NCI-H446 treated with DMSO at 0.1 percent for 48 hours (cell line): ENCODE measurements around the gene ATP10B.
A peak's percentile ranks its signal among the peaks of the same experiment; 100 is the strongest.

Experiments used
- DNase-seq: peaks from one replicate; lab custom pipeline; 2025; lab: John Stamatoyannopoulos, UW

The ATP10B gene

DNA sequence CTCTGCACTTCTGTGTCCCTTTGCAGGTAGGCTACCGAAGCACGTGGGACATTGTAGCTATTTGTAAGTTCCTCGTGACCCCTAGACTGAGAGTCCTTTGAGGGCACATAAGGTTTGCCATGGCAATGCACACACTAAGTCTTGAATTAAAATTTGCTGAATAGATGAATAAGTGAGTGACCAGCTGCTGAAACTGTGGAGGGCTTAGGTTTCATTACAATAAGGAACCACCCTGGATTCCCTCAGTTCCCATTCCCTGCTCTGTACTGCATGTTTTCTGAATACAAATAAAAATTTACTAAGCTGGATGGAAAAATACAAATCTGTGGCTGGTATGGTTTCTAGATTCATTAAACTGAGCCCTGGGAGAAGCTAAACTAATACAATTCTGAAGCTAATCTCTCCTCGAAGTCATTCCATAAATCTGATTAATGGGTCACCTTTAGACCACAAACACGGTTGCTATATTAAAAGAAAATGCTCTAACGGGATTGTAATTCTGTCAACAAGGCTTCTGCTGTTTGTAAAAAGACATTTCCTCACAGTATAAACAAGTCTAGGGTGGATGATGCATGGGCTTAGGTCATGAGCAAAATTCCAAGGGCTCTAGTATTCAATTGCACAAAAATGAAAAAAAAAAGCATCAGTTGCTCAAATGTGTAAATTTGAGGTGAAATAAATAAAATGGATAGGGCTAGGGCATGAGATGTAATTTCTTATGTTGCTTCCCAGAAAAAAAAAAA, 172.3 kb downstream of the ATP10B start:
- no peak for DNase-seq

DNA sequence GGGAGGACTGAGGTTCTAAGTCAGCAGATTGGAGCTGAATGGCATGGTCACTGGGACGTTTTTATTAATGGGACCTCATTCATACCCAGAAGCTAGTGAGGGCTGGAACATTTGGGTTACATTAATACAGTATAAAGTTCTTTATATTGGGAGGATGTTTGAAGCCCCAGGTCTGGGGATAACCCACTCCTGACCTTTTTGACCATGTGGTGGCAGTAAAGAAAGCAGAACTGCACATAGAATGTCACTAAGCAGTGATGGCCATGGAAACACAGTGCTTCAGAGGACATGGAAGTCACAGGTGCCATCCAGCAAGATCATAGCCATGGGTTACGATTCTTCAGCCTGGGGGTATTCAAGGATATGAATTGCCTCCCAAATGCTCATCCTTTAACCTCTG, 176.0 kb downstream of the ATP10B start:
- DNase-seq, result no peak

DNA sequence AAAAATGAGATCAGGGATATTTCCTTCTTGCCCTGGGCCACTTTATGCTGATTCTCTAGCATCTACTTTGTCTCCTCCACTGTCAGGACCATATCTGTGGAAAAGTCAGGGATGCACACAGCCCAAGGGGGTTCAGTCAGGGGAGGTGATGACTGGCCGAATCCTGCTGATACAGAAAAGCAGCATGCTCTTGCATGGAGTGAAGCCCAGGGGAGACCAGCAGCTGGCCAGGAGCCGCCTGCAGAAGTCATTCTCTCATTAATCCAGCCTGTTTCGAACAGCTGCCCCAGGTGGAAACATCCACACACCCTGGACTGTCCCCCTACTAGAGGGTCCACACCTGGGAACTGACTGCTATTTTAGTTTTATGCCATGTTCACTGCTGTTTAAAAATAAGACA, 177.1 kb downstream of the ATP10B start:
- no peak for DNase-seq

DNA sequence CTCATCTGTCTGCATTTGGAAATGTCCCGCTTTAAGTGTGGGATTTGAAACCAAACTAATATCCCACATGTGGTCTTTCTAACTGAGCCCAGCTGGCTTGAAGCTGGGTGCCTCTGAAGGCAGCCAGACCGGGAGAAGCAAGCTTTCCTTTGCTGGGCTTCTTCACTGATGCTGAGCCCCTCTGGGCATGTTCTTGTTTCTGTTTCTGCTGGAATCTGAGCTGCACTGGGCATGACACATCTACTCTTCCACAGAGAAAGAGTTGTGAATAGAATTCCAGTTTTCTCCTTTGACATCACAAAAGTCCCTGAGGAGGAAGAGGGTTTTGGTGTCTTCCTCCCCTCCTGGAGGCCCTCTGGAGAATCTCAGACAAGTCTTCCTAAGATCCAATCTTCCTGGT, 179.5 kb downstream of the ATP10B start:
- no peak for DNase-seq

DNA sequence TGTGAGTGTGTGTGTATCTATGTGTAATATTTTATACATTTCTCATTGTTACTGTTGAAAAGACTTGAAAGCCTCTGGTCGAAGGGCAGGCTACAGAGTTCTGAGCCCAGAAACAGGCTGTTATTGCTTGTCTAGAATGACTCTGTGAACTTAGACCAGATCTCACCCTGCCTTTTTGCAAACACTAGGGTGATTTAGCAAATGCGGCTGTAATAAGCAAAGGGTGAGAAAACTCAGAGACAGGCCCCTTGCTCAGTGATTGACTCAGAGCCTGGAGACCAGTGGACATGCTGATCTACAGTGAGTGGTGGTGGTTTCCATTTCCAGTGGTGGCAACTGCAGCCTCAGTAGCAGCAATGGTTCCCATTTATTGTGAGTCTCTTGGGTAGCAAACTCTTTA, 183.7 kb downstream of the ATP10B start:
- DNase-seq, result no peak

DNA sequence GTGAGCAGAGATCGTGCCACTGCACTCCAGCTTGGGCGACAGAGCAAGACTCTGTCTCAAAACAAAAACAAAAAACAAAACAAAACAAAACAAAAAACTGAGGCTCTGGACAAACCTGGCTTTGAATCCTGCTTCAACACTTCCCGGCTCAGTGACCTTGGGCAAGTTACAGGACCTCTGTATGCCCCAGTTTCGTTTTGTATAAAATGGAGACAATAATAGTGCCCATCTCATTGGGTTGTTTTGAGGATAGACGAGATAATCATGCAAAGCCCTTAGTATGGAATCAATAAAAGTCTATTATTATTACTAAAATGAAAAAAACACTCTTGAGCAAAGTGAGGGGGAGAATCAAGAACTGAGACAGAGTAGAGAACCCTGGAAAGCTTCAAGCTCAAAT, 184.9 kb downstream of the ATP10B start:
- no peak for DNase-seq

DNA sequence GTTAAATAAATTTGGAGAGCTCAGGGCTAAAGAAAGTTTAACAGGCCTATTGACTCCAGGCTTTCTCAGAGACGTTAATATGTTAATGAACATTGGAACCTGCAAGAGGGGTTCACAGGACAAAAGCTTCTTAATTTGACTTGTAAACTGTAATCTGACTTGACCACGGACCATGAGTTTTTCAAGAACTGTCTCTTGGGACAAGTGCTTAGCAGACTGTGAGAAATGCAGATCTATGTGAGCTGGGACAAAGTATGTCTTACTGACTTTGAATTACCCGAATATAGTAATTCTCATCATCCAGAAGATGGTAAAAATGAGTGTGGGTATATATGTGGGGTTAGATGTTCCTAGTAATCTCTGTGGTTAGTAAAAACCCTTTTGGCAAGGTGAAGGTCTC, 186.6 kb downstream of the ATP10B start:
- DNase-seq, result no peak

DNA sequence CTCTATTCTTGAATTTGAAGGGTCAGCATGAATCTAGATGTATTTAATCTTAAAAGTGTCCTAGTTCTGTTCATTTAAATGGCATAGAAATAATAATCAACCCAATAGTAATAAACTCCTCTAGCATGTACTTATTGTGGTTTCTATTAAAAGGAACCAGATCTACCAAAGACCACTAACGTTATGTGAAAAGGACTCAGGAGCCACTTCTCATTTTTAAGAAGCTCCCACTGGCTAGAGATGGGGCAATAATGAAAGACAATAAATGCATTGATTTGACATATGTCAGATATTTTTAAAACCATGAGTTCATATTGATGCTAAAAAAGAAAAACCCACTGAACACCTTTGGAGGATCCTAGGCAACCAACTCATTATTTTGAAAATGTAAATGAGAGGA, 191.9 kb downstream of the ATP10B start:
- DNase-seq, result no peak

DNA sequence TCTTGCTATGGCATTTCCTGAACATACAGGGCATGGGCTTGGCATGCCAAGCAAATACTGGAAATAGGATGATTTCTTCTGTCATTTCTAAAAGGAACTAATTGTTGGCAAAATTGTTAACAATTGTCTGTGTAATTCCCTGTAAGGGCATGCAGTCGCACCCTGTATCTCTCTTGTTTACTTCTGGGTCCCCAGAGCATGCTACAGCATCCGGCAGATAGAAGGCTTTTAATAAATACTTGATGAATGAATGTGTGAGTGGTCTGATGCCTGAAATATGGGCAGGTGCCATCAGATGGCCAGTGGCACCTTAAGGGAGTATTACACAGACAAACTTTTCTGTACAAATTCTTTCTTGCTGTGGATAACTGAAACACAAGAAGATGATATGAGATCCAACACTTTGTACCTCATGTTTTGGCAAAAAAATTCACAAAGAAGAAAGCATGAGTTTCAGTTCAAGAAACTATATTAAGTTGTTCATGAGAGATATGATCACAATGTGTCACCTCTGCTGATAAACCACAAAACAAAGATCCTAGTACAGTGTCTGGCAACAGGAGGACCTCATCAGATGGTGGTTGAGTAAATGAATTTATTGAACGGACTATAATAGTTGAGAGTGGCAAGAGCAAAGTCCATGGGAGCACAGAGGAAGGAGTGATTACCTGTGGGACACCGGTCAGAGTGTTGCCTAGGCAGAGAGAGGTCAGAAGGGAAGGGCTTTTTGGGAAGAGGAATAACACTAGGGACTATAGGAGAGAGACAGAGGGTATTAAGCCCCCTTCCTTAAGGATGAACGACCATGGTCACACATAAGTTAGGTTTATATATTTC, 194.2 kb downstream of the ATP10B start:
- no peak for DNase-seq

DNA sequence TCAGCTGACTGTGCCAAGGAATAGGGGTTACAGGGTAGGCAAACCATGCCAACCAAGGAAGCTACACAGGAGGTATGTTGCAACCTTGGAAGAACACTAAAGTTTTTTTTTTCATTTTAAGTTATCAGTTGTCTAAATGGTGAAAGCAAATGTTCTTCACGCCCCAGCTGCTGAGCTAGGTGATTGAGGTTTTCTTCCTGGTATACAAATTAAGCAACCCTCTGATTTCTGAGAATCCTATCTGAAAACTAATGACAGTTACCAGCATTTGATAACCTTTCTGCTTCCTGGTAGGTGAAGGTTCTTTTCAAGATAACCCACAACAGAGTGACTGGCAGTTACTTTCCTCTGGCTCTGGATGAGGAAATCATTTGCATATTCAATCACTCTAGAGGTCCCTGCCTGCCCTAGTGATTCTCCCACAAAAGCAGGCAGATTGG, 194.9 kb downstream of the ATP10B start:
- DNase-seq, result no peak

DNA sequence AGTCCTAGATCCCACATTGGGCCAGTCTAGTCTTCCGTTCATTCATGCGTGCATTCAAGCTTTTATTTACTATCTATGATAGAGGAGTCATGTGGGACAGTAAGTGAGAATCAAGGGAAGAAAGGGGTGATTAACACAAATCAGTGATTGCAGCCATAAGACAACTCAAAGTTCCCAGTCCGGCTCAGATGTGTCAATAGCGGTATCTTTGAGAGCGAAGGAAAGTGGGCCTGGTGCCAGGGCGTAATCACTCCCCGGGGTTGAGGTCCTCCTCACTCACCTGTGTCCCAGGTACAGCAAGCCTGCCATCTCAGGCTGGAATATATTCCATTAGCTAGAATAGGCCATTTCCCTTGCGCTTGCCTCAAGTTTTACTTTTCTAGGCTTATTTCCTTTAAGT, 196.3 kb downstream of the ATP10B start:
- DNase-seq, result no peak

DNA sequence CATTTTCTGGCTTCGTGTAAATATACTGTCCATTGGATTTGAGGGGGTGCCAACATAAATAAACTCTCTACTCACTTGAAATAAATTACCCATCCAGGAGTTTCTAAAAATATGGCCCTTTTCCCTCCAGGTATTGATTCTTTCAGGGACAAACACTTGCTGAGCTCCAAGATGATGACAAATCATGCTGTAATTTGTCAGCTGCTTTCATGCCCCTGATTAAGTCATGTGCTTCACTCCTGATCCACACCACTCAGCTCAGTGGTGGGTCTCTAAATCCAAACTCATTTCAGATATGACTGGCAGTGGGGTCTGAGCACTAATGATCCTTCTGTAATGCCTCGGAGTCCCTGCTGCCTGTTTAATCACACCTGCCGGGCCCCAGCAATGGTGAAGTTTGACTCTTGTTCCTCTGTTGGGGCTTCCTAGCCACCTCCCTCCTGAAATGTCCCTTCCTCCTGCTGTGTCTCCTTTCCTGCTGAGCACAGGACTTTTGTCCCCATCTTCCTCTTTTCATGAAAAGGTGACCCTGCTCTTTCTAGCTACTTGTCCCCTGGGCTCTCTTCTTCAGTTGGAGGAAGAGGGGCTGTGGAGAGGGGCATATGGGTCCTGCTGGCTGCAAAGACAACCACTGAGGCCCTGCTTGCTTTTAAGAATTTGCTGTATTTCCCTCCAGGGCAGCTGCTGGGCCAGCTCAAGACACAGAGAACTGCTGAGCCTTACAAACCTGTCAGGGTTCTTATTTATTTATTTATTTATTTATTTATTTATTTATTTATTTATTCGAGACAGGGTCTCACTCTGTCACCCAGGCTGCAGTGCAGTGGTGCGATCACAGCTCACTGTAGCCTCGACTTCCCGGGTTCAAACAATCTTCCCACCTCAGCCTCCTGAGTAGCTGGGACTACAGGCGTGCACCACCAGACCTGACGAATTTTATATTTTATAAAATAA, 200.0 kb downstream of the ATP10B start:
- DNase-seq, result peak; percentile 26

DNA sequence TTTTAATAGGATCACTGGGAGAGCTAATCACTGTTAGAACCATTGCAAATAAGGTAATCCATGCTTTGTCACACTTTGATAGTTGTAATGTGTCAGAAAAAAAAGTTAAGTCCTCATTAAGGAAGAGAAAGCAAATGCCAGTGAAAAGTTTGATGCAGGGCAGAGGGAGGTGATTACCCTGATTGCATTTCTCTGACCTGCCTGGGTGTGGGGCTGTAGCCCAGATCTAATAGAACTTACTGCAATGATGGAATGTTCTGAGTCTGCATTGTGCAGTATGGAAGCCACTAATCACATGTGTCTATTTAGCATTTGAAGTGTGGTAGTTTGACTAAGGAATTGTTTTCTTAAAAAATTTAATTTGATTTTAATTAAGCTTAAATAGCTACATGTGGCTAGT, 202.7 kb downstream of the ATP10B start:
- DNase-seq, result peak; percentile 25

DNA sequence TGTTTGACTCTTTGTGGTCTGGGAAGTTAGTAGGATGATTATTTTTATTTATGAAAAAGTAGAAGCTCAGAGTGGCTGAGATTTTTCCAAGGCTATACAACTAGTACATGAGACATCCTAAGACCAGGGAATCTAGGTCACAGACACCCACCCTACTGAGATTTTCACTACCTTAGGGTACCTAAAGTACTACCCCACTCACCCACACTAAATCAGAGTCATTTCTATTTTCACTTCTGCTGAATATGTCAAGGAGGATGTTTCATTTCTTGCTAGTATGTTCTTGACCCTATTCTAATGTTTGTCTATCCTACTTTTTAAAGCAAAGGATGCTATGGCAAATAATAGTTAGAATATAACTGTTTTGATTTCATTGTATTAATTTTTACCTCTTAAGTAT, 206.0 kb downstream of the ATP10B start:
- no peak for DNase-seq

DNA sequence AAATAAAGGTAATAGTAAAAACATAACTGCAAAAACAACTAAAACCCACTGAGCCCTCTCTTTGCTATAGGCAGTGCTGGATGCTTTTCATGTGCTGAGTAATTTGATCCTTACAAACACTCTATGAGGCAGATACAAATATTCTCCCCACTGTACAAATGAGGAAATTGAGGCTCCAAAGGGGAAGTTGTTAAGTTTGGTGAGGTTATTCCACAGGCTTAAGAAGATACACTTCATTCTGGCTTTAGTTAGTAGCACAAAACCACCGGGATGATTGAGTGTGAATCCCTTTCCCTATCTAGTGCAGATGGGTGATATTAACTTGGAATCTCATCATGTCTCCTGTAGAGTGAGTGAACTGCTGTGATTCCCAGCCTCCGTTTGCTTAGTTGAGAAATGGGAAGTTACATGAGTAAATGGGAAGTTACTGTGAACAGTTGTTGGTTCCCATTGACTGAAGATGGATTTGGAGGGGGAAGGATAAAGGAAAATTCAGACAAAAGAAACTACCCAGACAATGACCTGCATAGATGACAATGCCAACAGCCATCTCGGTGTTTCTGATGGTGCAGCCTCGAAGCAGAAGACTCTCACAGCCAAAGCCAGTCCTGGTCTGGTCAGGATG, 208.3 kb downstream of the ATP10B start:
- no peak for DNase-seq

DNA sequence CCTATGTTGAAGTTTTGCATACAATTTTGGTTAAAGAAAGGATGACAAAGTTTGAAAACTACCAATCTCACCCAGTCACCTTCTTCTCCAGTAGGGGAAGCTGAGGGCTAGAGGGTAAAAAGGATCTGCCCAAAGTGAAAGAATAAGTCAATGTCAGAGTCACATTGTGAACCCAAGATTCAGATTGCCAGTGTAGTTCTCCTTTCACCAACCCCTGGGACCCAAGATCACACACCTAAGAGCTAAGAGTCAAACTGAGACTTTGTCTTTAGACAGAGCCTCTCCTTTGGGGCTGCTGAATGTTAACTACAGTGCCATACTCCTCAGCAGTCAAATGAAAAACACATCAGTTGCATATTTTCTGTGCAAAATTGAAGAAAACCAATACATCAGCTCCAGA, 210.6 kb downstream of the ATP10B start:
- no peak for DNase-seq

DNA sequence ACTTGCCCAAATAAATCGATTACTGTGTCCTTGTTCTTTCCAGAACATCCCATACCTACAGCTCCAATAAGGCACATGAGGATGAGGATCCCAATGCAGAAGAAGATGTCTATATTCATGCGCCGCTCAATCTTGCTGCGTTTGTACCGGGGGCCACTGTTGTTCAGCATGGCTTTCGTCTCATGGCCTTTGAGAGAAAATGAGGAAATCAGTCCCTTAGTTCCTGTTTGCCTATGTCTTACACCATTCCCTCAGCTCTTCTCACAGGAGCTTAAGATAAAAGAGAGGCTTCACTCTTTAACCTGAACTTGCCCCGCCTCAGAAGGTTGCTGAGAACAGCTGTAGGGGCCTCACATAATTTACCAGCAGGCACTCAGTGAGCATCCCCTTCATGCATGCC, 211.6 kb downstream of the ATP10B start:
- DNase-seq, result no peak

DNA sequence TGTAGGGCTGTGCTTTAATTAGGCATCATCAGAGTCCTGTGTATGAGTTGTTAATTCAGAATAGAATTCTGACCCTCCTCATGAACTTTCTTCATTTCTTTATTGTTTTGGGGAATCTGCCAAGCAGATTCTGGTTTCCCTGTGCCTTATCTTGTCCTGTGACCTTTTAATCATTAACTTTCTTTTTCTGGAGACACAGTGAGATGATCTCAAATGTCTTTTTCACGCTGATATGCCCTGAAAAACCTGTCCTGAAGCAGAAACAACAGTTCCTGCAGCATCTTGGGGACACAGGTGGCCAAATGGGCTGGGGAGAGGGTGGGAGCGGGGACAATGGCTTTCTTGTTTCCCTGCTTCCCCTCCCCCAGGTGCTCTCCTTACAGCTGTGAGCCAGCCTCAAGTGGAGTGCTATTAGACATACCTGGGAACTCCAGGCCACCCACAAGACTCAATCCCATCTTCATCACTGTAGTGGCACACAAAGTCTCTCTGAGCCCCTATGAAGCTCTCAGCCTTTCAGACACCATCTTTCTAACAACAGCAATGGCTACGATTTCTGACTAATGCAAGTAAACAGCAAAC, 213.8 kb downstream of the ATP10B start:
- no peak for DNase-seq

DNA sequence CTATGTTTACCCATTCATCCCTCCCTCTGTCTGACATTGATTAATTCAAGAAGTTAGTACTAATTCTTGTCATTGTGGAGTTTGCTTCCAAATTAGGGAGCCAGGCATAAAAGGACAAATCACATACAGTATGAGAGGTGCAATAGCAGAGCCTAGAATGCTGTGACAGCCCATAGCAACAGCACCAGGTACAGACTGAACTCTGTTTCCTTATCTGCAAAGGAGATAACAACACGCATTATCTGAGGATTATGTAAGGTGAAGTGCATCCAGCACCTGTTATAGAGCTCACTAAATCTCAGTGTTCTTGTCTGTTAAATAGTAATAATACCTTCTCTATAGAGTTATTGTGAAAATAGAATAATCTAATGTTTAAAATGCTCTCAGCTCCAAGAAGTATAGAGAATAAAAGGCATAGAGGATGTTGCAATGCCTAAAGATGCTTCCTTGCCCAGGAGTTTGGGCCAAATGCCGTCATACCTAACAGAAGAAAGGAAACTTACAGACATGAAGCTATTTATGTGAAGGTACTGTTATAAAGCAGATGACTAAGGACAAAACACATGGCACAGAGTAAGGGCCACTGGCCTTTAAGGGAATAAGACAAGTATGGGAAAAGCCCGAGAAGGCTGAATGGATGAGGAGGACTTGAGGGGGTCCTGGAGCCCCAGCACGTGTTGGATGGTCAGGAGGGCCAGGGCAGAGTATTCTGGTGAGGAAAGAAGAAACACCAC, 214.5 kb downstream of the ATP10B start:
- no peak for DNase-seq

DNA sequence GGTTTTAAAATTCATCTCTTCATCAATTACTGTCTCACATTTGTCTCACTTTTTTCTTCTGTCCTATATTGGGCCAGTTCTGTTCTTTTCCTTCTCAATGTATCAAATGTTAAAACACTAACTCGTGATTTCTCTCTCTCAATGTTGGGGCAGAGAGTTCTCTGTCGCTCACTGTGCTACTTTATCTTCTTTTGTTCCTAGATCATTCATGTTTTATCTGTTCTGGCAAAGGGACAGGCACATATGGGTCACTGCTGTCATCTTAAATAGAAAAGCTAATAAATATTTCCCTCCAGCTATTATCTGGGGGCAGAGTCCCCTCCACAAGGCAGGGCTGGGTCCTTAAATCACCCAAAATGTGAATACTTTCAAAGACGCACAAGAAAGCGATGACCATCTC, 216.3 kb downstream of the ATP10B start:
- DNase-seq, result no peak

DNA sequence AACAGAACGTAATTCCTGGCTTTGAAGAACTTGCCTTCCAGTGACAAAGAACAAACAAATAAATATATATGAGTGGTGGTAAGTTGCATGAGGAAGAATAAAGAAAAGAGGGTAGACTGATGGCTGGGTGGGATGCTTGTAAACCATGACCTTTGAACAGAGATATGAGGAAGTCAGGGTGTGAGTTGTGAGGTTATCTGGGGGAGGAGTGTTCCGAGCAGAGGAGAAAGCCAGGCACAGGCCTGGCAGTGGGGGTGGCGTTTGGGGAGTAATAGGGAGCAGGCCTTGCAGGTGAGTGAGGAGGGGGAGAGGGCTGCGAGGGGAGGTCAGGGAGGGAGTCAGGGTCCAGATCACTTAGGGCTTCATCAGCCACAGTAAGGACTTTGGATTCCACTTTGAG, 217.0 kb downstream of the ATP10B start:
- no peak for DNase-seq
